Right cardiac atrium (tissue), 5 donors: ENCODE measurements around the gene LTBP1. TPM values are rescaled to one million over a fixed set of nuclear protein-coding genes. Genes with fewer than 3 reads are reported as not detected.

Experiments used
- ATAC-seq, 2 donors: fragments of 200-7000 bp; cut with Tn5 transposase; one replicate each; pipeline versions ENCODE4 v1.8.0 to v1.9.1; 2020; ENCODE audit warnings: moderate library complexity in 2 of 2, mild to moderate bottlenecking in 1 of 2
- DNase-seq, 3 donors: peaks; one replicate each; pipeline ENCODE4 v3.0.0-alpha.2; 2020
- H3K27ac ChIP-seq: one replicate; pipeline ENCODE4 v1.5.1; 2013; ENCODE audit warnings: mild to moderate bottlenecking, low read length, control low read depth, moderate library complexity
- H3K27me3 ChIP-seq: one replicate; pipeline ENCODE4 v1.6.1; 2013; ENCODE audit not compliant: control insufficient read depth, insufficient read depth
- H3K4me1 ChIP-seq: one replicate; pipeline ENCODE4 v1.6.1; 2013; ENCODE audit warnings: low read length; ENCODE audit not compliant: control insufficient read depth, insufficient read depth
- H3K4me3 ChIP-seq: one replicate; pipeline ENCODE4 v1.5.1; 2013; ENCODE audit warnings: low read length, control low read depth
- H3K9me3 ChIP-seq: one replicate; pipeline ENCODE4 v1.6.1; 2013; ENCODE audit warnings: low read length; ENCODE audit not compliant: control insufficient read depth
- WGBS: extraction: QIAGEN DNeasy Blood & Tissue Kit; methylation state at CpG from one replicate; pipeline ENCODE4 v1.1.7; 2013; 5-methylcytosine and 5-hydroxymethylcytosine counted together
- intact Hi-C, 4 donors: fragments of 100-400 bp; cut with DNase I; formaldehyde crosslinking; loops; one replicate each; pipeline versions ENCODE4 v1.11.0 to v1.14.0; 2022 to 2023
- polyA plus RNA-seq: library from polyadenylated mRNA; stranded (reverse); fragments of 200-250 nt; gene quantifications from one replicate; pipeline ENCODE4 v1.2.3, GENCODE V29; 2013
- total RNA-seq, 4 donors: library from RNA; stranded (reverse); fragmentation: NEBNext Ultra II Directional; extraction: Animal tissue kit (Norgen Biotek cat#: 25700); gene quantifications; one replicate each; pipeline ENCODE4 v1.2.1, GENCODE V29; 2021
- donor health status: healthy with polysubstance abuse.
- donor health status: DM: no; HTN: yes; CAD: no.
- donor health status: DM: no; HTN: no; CAD: no.
- donor health status: DM: no; HTN: yes; CAD: no; lungs with severe emphysema.
- donor health status: DM: yes; HTN: yes; CAD: no.

Gene LTBP1
- total and polyA plus RNA-seq, 5 donors: 53.0 to 218 (median 113) TPM

- WGBS: 89% methylated on average over 5 of the region's 5 CpGs
- Histone ChIP-seq H3K27me3 (no peaks in the 10 kb centered on the region), H3K9me3 (no peaks in the 10 kb centered on the region), H3K4me3 (no peak overlapping the region), H3K4me1 (no peaks in the 10 kb centered on the region), H3K27ac (no peak overlapping the region)
- intact Hi-C loops: no loop called here
- DNase-seq (no peak), ATAC-seq (no peak)
These were observed 231.5 kb downstream of the LTBP1 start for GRCh38 chr2:33178209-33178608.

DNA sequence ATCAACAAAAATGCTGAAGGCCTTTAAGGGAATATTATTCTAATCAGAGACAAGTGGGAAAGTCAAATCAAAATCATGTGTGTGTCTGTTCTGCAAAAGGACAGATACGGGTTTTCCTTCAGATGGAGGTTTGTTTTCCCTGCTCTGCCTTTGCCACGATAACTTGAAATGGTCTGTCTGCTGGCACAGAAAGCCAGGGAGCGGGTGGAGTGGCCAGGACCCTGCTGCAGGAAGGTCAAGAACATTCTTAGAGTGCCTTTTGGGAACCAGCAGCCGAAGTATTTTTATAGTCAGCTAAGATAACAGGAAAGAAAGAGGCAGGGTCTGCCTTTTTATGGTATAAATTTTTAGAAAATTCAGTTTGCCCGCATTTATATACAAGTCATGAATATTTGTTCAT is 234.2 kb downstream of the LTBP1 start:
- peaks cover 3% of the 10 kb centered on the region for H3K4me1 ChIP-seq
- no peak overlapping the region for H3K4me3 ChIP-seq
- no peak overlapping the region for H3K27ac ChIP-seq
- ATAC-seq (peak in 1 of 2 donors; percentile 14), DNase-seq (no peak)
- H3K9me3 ChIP-seq: no peaks in the 10 kb centered on the region
- no peaks in the 10 kb centered on the region for H3K27me3 ChIP-seq
- intact Hi-C loops: no loop called here
- 60% methylated on average over 5 of the region's 5 CpGs for WGBS

DNA sequence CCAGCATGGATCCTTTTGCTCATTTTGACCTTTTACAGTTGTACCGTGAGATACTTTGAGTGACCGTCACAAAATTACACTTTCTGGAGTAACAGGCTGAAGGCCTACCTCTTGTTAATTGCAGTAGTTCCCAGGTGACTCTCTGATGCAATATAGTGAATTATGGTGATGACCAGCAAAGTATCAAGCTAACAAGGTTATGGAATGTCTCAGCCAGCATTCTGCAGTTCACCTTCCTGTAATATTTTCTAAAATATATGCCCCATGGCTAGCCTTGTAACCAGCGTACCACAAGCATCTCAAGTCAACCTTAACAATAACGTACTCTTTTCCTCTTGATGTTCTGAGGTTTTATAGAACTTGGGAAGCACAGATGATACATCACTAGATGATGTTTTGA is 234.7 kb downstream of the LTBP1 start:
- no peak for ATAC-seq
- H3K27me3 ChIP-seq: no peaks in the 10 kb centered on the region
- 84% methylated on average over 4 of the region's 4 CpGs for WGBS
- no peak overlapping the region for H3K4me3 ChIP-seq
- no peak for DNase-seq
- no peak overlapping the region for H3K27ac ChIP-seq
- H3K9me3 ChIP-seq: no peaks in the 10 kb centered on the region
- peaks cover 3% of the 10 kb centered on the region for H3K4me1 ChIP-seq
- intact Hi-C loops: no loop called here

DNA sequence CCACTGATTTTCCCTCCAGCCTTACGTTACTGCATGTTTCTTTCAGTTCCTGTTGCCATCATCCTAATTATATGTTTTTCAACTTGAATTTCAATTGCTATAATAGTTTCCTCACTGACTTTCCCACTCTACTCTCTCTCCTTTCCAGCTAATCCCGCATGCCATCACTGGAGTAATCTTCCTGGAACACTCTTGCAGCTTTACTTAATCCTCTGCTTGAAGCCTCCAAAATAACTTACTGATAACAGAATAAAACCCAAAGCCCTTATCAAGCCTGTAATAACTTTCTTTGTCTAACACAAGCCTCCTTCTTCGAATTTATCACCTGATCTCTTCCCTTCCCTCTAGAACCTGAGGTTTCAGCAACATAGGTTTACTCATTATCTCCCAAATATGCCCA is 237.3 kb downstream of the LTBP1 start:
- Histone ChIP-seq H3K9me3 (no peaks in the 10 kb centered on the region), H3K4me3 (no peak overlapping the region), H3K27ac (no peak overlapping the region), H3K27me3 (no peaks in the 10 kb centered on the region), H3K4me1 (peaks cover 3% of the 10 kb centered on the region)
- DNase-seq (no peak), ATAC-seq (no peak)
- intact Hi-C loops: no loop called here
- 48% methylated on average over 3 of the region's 3 CpGs for WGBS

DNA sequence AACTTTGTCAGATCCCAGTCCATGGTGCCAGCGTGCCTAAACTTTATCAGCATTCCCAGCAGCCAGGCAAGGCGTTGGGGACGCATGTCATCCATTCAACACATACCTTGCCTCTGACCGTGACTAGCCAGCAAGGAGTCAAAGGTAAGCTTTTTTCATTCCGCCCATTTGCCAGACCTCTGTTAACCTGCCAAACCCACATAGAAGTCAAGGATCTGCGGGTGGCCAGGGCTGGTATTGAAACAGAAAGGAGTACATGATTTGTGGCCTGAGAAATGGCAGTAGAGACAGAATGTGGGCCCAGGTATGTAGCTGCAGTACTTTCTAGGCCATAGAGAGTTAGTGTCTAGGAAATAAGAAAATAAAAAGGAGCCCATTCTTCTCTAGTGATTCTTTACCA is 240.2 kb downstream of the LTBP1 start:
- Histone ChIP-seq H3K4me3 (no peak overlapping the region), H3K4me1 (peaks cover 3% of the 10 kb centered on the region), H3K9me3 (no peaks in the 10 kb centered on the region), H3K27ac (no peak overlapping the region), H3K27me3 (no peaks in the 10 kb centered on the region)
- WGBS: 72% methylated on average over 6 of the region's 6 CpGs
- no peak for ATAC-seq
- intact Hi-C loops: no loop called here
- DNase-seq: no peak

- Histone ChIP-seq H3K27me3 (no peaks in the 10 kb centered on the region), H3K27ac (no peak overlapping the region), H3K4me1 (peaks cover 3% of the 10 kb centered on the region), H3K9me3 (no peaks in the 10 kb centered on the region), H3K4me3 (no peak overlapping the region)
- DNase-seq (no peak), ATAC-seq (no peak)
- WGBS: 95% methylated on average over 3 of the region's 3 CpGs
- intact Hi-C loops: no loop called here
These were observed 242.0 kb downstream of the LTBP1 start for GRCh38 chr2:33188799-33189198.

DNA sequence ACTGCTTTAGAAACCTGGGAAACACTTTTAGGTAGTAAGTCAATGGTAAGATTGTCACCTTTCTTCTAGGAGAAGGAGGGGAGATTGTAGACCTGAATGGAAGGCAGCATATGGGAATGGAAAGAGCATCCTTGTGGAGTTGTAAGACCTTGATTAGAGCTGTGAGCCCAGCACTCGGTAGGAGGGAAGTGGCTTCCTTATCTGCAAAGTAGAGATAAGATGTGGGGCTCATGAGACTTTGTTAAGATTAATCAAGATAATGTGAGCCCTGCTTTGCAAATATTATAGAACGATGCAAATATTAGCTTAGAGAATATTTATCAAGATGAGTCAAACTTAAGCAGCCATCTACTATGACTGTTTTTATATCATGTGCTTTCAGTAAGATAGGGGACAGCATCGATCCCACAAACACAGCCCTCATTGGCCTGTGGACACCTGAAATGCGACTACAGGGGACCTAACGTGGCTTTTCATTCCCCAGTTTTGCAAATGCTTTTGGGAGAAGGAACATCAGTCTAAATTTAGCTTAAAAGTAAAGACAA is 243.7 kb downstream of the LTBP1 start:
- 48% methylated on average over 5 of the region's 5 CpGs for WGBS
- Histone ChIP-seq H3K4me3 (no peak overlapping the region), H3K27me3 (no peaks in the 10 kb centered on the region), H3K27ac (no peak overlapping the region), H3K9me3 (no peaks in the 10 kb centered on the region), H3K4me1 (peaks cover 2% of the 10 kb centered on the region)
- intact Hi-C loops: no loop called here
- no peak for ATAC-seq
- DNase-seq: no peak

DNA sequence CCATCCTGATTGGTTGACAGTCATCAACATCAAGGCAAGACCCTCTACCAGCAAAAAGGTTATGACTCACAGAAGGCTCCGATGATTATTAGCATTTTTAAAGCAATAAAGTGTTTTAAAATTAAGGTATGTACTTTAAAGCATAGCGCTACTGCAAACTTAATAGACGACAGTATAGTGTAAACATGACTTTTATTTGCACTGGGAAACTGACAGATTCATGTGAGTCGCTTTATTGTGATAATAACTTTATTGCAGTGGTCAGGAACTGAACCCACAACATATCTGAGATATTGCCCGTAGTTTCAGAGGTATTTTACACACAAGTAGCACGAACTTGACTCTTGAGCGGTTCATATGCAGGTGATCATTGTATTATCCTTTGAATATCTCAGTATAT is 249.1 kb downstream of the LTBP1 start:
- H3K4me3 ChIP-seq: no peak overlapping the region
- DNase-seq: no peak
- intact Hi-C loops: no loop called here
- H3K27me3 ChIP-seq: no peaks in the 10 kb centered on the region
- ATAC-seq: no peak
- 95% methylated on average over 7 of the region's 7 CpGs for WGBS
- no peaks in the 10 kb centered on the region for H3K4me1 ChIP-seq
- no peak overlapping the region for H3K27ac ChIP-seq
- no peaks in the 10 kb centered on the region for H3K9me3 ChIP-seq

GRCh38 chr2:33196700-33197099 is 249.9 kb downstream of the LTBP1 start:
- Histone ChIP-seq H3K27ac (no peak overlapping the region), H3K27me3 (no peaks in the 10 kb centered on the region), H3K4me1 (no peaks in the 10 kb centered on the region), H3K9me3 (no peaks in the 10 kb centered on the region), H3K4me3 (no peak overlapping the region)
- intact Hi-C loops: no loop called here
- no peak for ATAC-seq
- no peak for DNase-seq
- WGBS: 92% methylated on average over 3 of the region's 3 CpGs

DNA sequence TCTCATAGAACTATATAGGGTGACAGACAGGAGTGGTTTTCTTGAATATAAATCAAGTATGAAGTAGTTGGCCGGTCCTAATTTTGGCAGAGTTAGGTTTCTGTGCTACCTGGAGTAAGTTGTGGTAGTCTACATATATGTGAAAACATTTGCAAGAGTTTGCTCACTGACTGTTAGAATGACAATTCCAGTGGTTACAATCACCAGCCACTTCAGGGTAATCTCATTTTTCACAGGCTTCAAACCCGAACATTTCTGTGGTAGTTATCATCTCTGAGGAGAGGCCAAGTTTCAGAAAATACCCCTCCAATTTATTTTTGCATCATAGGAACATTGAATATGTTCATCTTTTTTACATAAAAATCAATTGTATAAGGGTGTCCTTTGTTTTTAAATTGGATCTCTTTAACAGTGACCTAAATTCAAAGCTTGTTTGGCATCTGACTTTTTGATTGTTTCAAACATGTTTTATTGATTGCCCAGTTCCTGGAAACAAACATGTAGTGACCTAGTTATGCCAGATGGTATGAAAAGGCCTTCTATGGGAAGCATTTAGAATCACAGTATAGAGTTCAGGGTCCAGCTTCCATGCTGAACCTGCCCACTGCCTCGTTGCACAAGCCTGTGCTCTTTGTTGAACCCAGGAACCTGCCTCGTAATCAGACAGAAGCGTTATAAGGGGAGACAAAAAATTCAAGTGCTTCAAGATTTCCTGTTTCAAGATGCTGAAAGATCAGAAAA is 250.6 kb downstream of the LTBP1 start:
- H3K4me1 ChIP-seq: no peaks in the 10 kb centered on the region
- intact Hi-C loops: no loop called here
- no peaks in the 10 kb centered on the region for H3K27me3 ChIP-seq
- no peak overlapping the region for H3K27ac ChIP-seq
- DNase-seq (no peak), ATAC-seq (no peak)
- 66% methylated on average over 5 of the region's 5 CpGs for WGBS
- no peaks in the 10 kb centered on the region for H3K9me3 ChIP-seq
- H3K4me3 ChIP-seq: no peak overlapping the region

- ATAC-seq: peak; percentile 46 to 51
- WGBS: 60% methylated on average over 9 of the region's 9 CpGs
- peaks cover 7% of the 10 kb centered on the region for H3K4me1 ChIP-seq
These were observed 256.1 kb downstream of the LTBP1 start for GRCh38 chr2:33202641-33203522.

More at GRCh38 chr2:33202641-33203522, 256.1 kb downstream of the LTBP1 start:
- Histone ChIP-seq H3K9me3 (no peaks in the 10 kb centered on the region), H3K27ac (peak overlapping the region; percentile 54), H3K4me3 (no peak overlapping the region), H3K27me3 (no peaks in the 10 kb centered on the region)
- peak in 1 of 3 donors; percentile 27 for DNase-seq
- intact Hi-C loops: no loop called here
